Natural killer cell treated with Interleukin-12 subunit alpha and Interleukin-12 subunit beta and Interleukin-15 and Interleukin-18, amount 100 ng/mL, for 72 hours (primary cell): ENCODE results near the gene EEF1A2. TPM values are rescaled to one million over a fixed set of nuclear protein-coding genes. Genes with fewer than 3 reads are reported as not detected.

Experiments used
- ATAC-seq, 2 donors: fragments of 150-1000 bp; cut with Tn5 transposase in 1 of 2; sonication (Bioruptor Pico), chemical (Tn5 transposase) in 1 of 2; 2 replicates each; pipeline ENCODE4 v1.10.0; 2021
- DNase-seq: peaks from one replicate; pipeline ENCODE4 v3.0.0; 2022; ENCODE audit warnings: low spot score
- H3K27ac Mint-ChIP-seq, 2 donors: 1 replicate in 1 of 2; 2 replicates in 1 of 2; pipeline ENCODE4 v1.8.0; 2022; ENCODE audit warnings: mixed read lengths in 2 of 2, mild to moderate bottlenecking in 1 of 2, moderate library complexity in 1 of 2
- H3K27me3 Mint-ChIP-seq, 2 donors: 1 replicate in 1 of 2; 2 replicates in 1 of 2; pipeline ENCODE4 v1.8.0; 2022; ENCODE audit warnings: mixed read lengths in 2 of 2
- H3K36me3 Mint-ChIP-seq: one replicate; pipeline ENCODE4 v1.8.0; 2022; ENCODE audit warnings: mixed read lengths
- H3K4me1 Mint-ChIP-seq, 2 donors: 1 replicate in 1 of 2; 2 replicates in 1 of 2; pipeline ENCODE4 v1.8.0; 2022; ENCODE audit warnings: low read depth in 2 of 2, mixed read lengths in 2 of 2, mild to moderate bottlenecking in 1 of 2
- H3K4me3 Mint-ChIP-seq: one replicate; pipeline ENCODE4 v1.8.0; 2022; ENCODE audit warnings: mixed read lengths
- H3K9me3 Mint-ChIP-seq: 2 replicates; pipeline ENCODE4 v1.8.0; 2022; ENCODE audit warnings: mixed read lengths
- total RNA-seq, 2 donors: library from RNA; stranded (reverse); gene quantifications; one replicate each; pipeline ENCODE4 v1.2.3, GENCODE V29; 2022

The EEF1A2 gene
- total RNA-seq, 2 donors from 2014 or later, result 3.1 to 6.1 TPM

DNA sequence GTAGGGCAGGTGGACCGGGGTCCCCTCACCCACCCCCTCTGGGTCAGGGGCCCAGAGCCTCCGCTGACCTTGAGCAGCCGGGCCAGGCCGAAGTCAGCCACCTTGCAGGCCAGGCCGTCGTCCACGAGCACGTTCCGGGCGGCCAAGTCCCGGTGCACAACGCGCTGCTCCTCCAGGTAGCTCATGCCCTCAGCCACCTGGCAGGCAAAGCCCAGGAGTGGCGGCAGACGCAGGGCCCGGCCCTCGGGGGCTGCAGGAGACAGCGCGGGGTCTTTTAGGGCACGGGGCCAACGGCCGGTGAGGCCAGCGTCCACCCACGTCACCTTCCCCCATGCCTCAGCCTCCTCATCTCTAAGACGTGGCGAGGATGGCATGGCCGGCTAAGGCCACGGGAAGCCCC, 42.5 kb upstream of the EEF1A2 start:
- Mint-ChIP-seq H3K4me3 (no peak overlapping the region), H3K36me3 (no peaks in the 10 kb centered on the region), H3K27me3 (peaks cover 0 to 7% of the 10 kb centered on the region in 2 donors), H3K4me1 (peaks cover 5 to 12% of the 10 kb centered on the region in 2 donors), H3K27ac (no peak overlapping the region), H3K9me3 (no peaks in the 10 kb centered on the region)
- no peak for ATAC-seq
- no peak for DNase-seq

DNA sequence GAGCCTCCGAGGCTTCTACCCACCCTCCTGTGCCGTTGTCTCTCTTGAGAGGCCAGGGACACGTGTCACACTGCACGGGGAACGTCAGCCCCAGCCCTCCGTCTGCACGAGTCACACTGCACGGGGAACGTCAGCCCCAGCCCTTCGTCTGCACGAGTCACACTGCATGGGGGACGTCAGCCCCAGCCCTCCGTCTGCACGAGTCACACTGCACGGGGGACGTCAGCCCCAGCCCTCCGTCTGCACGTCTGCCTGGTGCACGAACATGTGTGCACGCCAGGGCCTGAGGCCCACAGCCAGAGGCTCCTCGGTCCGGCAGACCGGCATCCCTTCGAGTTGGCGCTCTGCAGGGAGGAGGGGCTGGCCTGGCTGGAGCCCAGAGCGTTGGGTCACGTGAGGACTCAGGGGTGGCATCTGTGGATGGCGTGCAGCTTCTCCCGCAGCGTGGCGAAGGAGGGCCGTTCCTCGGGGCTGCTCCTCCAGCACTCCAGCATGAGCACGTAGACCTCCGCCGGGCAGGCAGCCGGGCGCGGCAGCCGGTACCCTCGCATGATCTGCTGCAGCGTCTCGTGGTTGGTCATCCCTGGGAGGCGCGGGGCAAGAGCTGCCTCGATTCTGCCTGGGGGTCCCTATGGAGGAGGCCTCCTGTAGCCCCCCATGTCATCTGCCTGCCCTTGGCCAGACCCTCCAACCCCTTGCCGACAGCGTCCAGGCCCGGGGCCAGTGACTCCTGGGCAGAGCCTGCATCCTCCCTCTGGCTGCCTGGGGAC, 41.7 kb upstream of the EEF1A2 start:
- H3K4me3 Mint-ChIP-seq, result no peak overlapping the region
- no peaks in the 10 kb centered on the region for H3K36me3 Mint-ChIP-seq
- H3K9me3 Mint-ChIP-seq, result no peaks in the 10 kb centered on the region
- DNase-seq (no peak), ATAC-seq (no peak)
- H3K27ac Mint-ChIP-seq, result no peak overlapping the region
- H3K4me1 Mint-ChIP-seq, result peaks cover 5 to 15% of the 10 kb centered on the region in 2 donors
- H3K27me3 Mint-ChIP-seq, result peaks cover 0 to 7% of the 10 kb centered on the region in 2 donors

- H3K27ac Mint-ChIP-seq, result no peak overlapping the region
- no peaks in the 10 kb centered on the region for H3K36me3 Mint-ChIP-seq
- peaks cover 5 to 15% of the 10 kb centered on the region in 2 donors for H3K4me1 Mint-ChIP-seq
- H3K27me3 Mint-ChIP-seq, result peaks cover 0 to 7% of the 10 kb centered on the region in 2 donors
- H3K4me3 Mint-ChIP-seq, result no peak overlapping the region
- no peaks in the 10 kb centered on the region for H3K9me3 Mint-ChIP-seq
- no peak for DNase-seq
- ATAC-seq, result no peak
These were observed 40.8 kb upstream of the EEF1A2 start for GRCh38 chr20:63539441-63540370.

GRCh38 chr20:63539092-63539430, 40.2 kb upstream of the EEF1A2 start:
- Mint-ChIP-seq H3K4me3 (no peak overlapping the region), H3K27me3 (peaks cover 0 to 7% of the 10 kb centered on the region in 2 donors), H3K27ac (no peak overlapping the region), H3K9me3 (no peaks in the 10 kb centered on the region), H3K36me3 (no peaks in the 10 kb centered on the region), H3K4me1 (peaks cover 5 to 15% of the 10 kb centered on the region in 2 donors)
- ATAC-seq (no peak), DNase-seq (no peak)

- H3K27ac Mint-ChIP-seq, result peak overlapping the region; percentile 63 to 73
- DNase-seq, result no peak
- ATAC-seq, result peak; percentile 1 to 12
- peak overlapping the region; percentile 76 for H3K4me3 Mint-ChIP-seq
- peaks cover under 1 to 12% of the 10 kb centered on the region in 2 donors for H3K4me1 Mint-ChIP-seq
- H3K27me3 Mint-ChIP-seq, result peaks cover 0 to 1% of the 10 kb centered on the region in 2 donors
- no peaks in the 10 kb centered on the region for H3K9me3 Mint-ChIP-seq
- H3K36me3 Mint-ChIP-seq, result no peaks in the 10 kb centered on the region
These were observed 39.6 kb upstream of the EEF1A2 start for GRCh38 chr20:63538204-63539091.

DNA sequence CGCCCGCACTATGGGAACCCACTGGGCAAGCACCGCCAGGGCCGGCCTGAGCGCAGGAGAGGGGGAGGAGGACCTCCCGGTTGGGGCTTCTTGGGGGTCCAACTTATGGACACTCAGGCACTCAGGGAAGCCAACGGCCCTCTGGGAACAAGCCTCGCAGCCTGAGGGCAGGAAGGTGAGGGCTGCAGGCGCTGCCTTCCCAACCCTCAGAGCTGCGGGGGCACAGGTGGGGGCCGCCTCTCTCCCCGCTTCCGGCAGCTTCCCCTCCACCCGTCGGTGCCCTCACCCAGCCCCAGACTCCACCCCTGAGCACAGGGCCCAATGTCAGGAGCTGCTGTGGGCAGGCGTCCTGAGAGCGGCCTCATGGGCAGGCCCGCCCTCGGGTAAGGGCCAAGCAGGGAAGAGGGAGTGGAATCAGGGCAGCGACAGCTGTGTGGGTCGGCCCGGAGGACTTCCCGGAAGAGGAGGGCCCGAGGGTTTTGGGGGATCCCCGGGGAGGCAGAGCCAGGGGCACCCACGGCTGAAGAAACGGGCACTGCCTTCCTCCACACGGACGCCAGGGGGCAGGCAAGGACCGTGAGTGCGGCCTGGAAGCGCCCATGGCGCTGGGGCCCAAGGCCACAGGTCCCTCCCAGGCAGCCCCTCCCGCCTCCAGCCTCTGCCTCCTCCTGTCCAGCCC, 38.8 kb upstream of the EEF1A2 start:
- DNase-seq (peak; percentile 98), ATAC-seq (peak; percentile 97)
- Mint-ChIP-seq H3K36me3 (no peaks in the 10 kb centered on the region), H3K9me3 (no peaks in the 10 kb centered on the region), H3K27ac (peak overlapping the region; percentile 63 to 73), H3K4me3 (peak overlapping the region; percentile 76), H3K4me1 (peaks cover 0 to 12% of the 10 kb centered on the region in 2 donors), H3K27me3 (no peaks in the 10 kb centered on the region)

- H3K36me3 Mint-ChIP-seq, result no peaks in the 10 kb centered on the region
- no peak for ATAC-seq
- peaks cover 0 to 14% of the 10 kb centered on the region in 2 donors for H3K4me1 Mint-ChIP-seq
- H3K27me3 Mint-ChIP-seq, result peaks cover 0 to 2% of the 10 kb centered on the region in 2 donors
- peak; percentile 51 for DNase-seq
- H3K4me3 Mint-ChIP-seq, result peak within 1 kb of the TSS; percentile 76
- peak within 1 kb of the TSS; percentile 63 to 73 for H3K27ac Mint-ChIP-seq
- no peaks in the 10 kb centered on the region for H3K9me3 Mint-ChIP-seq
These were observed 38.2 kb upstream of the EEF1A2 start, which contains the start of gene PTK6 for GRCh38 chr20:63536997-63537524. PTK6 (minus strand) TSS chr20:63537376; CDS start chr20:63537314, 62 bp downstream.

GRCh38 chr20:63536241-63536977, 37.5 kb upstream of the EEF1A2 start:
- ATAC-seq (no peak), DNase-seq (peak; percentile 54)
- peaks cover 0 to 4% of the 10 kb centered on the region in 2 donors for H3K27me3 Mint-ChIP-seq
- no peaks in the 10 kb centered on the region for H3K36me3 Mint-ChIP-seq
- H3K9me3 Mint-ChIP-seq, result no peaks in the 10 kb centered on the region
- no peak overlapping the region for H3K27ac Mint-ChIP-seq
- peaks cover 0 to 16% of the 10 kb centered on the region in 2 donors for H3K4me1 Mint-ChIP-seq
- no peak overlapping the region for H3K4me3 Mint-ChIP-seq

GRCh38 chr20:63534831-63535651, 36.2 kb upstream of the EEF1A2 start:
- DNase-seq, result peak; percentile 34
- Mint-ChIP-seq H3K9me3 (no peaks in the 10 kb centered on the region), H3K4me1 (peaks cover 0 to 16% of the 10 kb centered on the region in 2 donors), H3K27me3 (peaks cover 0 to 4% of the 10 kb centered on the region in 2 donors), H3K36me3 (no peaks in the 10 kb centered on the region), H3K27ac (no peak overlapping the region), H3K4me3 (no peak overlapping the region)
- no peak for ATAC-seq

- DNase-seq, result peak; percentile 59
- H3K4me1 Mint-ChIP-seq, result peaks cover 0 to 16% of the 10 kb centered on the region in 2 donors
- no peak overlapping the region for H3K4me3 Mint-ChIP-seq
- peaks cover 0 to 4% of the 10 kb centered on the region in 2 donors for H3K27me3 Mint-ChIP-seq
- no peak overlapping the region for H3K27ac Mint-ChIP-seq
- H3K36me3 Mint-ChIP-seq, result no peaks in the 10 kb centered on the region
- H3K9me3 Mint-ChIP-seq, result no peaks in the 10 kb centered on the region
- no peak for ATAC-seq
These were observed 35.5 kb upstream of the EEF1A2 start for GRCh38 chr20:63534427-63534830.

- H3K9me3 Mint-ChIP-seq, result no peaks in the 10 kb centered on the region
- DNase-seq (peak; percentile 58), ATAC-seq (no peak)
- H3K4me1 Mint-ChIP-seq, result peaks cover 0 to 16% of the 10 kb centered on the region in 2 donors
- no peak overlapping the region for H3K4me3 Mint-ChIP-seq
- peaks cover 0 to 4% of the 10 kb centered on the region in 2 donors for H3K27me3 Mint-ChIP-seq
- no peak overlapping the region for H3K27ac Mint-ChIP-seq
- no peaks in the 10 kb centered on the region for H3K36me3 Mint-ChIP-seq
These were observed 35.0 kb upstream of the EEF1A2 start for GRCh38 chr20:63533871-63534393.
